T-cell (primary cell): Measurements from ENCODE around the gene NOL6. TPM values are rescaled to one million over a fixed set of nuclear protein-coding genes. Genes with fewer than 3 reads are reported as not detected.
"Not testable (repeated sequence)": the region's sequence is repeated elsewhere in the genome, so short reads cannot be mapped to it uniquely, and the experiment has no call there.

ENCODE experiments used
- ATAC-seq, 4 experiments: fragments of 200-7000 bp in 3 of 4; fragments of 150-1000 bp in 1 of 4; cut with Tn5 transposase; replicated peaks in 1 of 4; 1 replicate in 3 of 4; 2 replicates in 1 of 4; pipeline ENCODE4 v1.10.0; 2021; ENCODE audit warnings: moderate library complexity in 3 of 4, mild to moderate bottlenecking in 2 of 4, moderate number of reproducible peaks in 1 of 4
- CTCF ChIA-PET, 2 donors: fragments of 300-600 bp; sonication (Branson Sonifier 250); formaldehyde crosslinking; loops; one replicate each; lab custom pipeline; 2022; ENCODE audit warnings: antibody characterized with exemption in 2 of 2; lab: Charles Lee
- POLR2A ChIA-PET, 2 donors: fragments of 300-600 bp; sonication (Branson Sonifier 250); formaldehyde crosslinking; loops; one replicate each; lab custom pipeline; 2022; ENCODE audit warnings: antibody characterized with exemption in 2 of 2; lab: Charles Lee
- DNase-seq, 35 experiments: peaks; one replicate each; pipeline versions ENCODE4 v3.0.0 to v3.0.0-alpha.2; 2013 to 2023
- H3K27ac ChIP-seq: one replicate; pipeline ENCODE4 v1.5.1; 2013; ENCODE audit warnings: low read length
- H3K27me3 ChIP-seq, 2 experiments: replicated peaks in 1 of 2; 1 replicate in 1 of 2; 2 replicates in 1 of 2; pipeline versions ENCODE4 v1.6.1 to v1.7.0; 2013; ENCODE audit warnings: low read length in 1 of 2, mixed read lengths in 1 of 2; ENCODE audit not compliant: control insufficient read depth in 2 of 2, insufficient read depth in 2 of 2; ENCODE audit errors: extremely low read depth in 1 of 2
- H3K36me3 ChIP-seq, 2 donors: 1 replicate in 1 of 2; 2 replicates in 1 of 2; pipeline versions ENCODE4 v1.6.1 to v1.7.0; 2013; ENCODE audit warnings: low read length in 1 of 2; ENCODE audit not compliant: control insufficient read depth in 2 of 2, insufficient read depth in 1 of 2; ENCODE audit errors: extremely low read depth in 1 of 2
- H3K4me1 ChIP-seq, 2 experiments: 1 replicate in 1 of 2; 2 replicates in 1 of 2; pipeline versions ENCODE4 v1.6.1 to v1.7.0; 2013; ENCODE audit warnings: low read length in 2 of 2, mixed read lengths in 1 of 2; ENCODE audit not compliant: insufficient read depth in 2 of 2, control insufficient read depth in 1 of 2; ENCODE audit errors: extremely low read depth in 1 of 2
- H3K4me3 ChIP-seq, 2 donors: 1 replicate in 1 of 2; 2 replicates in 1 of 2; pipeline versions ENCODE4 v1.5.1 to v1.7.0; 2013; ENCODE audit warnings: mild to moderate bottlenecking in 2 of 2, low read length in 1 of 2, moderate library complexity in 1 of 2; ENCODE audit not compliant: control insufficient read depth in 1 of 2; ENCODE audit errors: extremely low read depth in 1 of 2
- H3K9me3 ChIP-seq: 2 replicates; pipeline ENCODE4 v1.7.0; 2013
- H3K27ac Mint-ChIP-seq, 2 donors: one replicate each; pipeline ENCODE4 v1.8.0; 2020 to 2021; ENCODE audit warnings: mild to moderate bottlenecking in 2 of 2, mixed read lengths in 2 of 2
- H3K27me3 Mint-ChIP-seq, 2 donors: one replicate each; pipeline ENCODE4 v1.8.0; 2021 to 2022; ENCODE audit warnings: mixed read lengths in 2 of 2
- H3K36me3 Mint-ChIP-seq: one replicate; pipeline ENCODE4 v1.8.0; 2021; ENCODE audit warnings: mixed read lengths
- H3K4me1 Mint-ChIP-seq, 3 donors: one replicate each; pipeline ENCODE4 v1.8.0; 2020 to 2022; ENCODE audit warnings: mixed read lengths in 3 of 3, mild to moderate bottlenecking in 1 of 3
- H3K4me3 Mint-ChIP-seq, 3 donors: one replicate each; pipeline ENCODE4 v1.8.0; 2020 to 2022; ENCODE audit warnings: mild to moderate bottlenecking in 3 of 3, mixed read lengths in 3 of 3, moderate library complexity in 3 of 3
- H3K9me3 Mint-ChIP-seq, 3 donors: one replicate each; pipeline ENCODE4 v1.8.0; 2020 to 2022; ENCODE audit warnings: mixed read lengths in 3 of 3
- WGBS: methylation state at CpG from one replicate; pipeline ENCODE4 v1.1.5; 2013; ENCODE audit warnings: missing lambda C conversion rate; ENCODE audit not compliant: insufficient coverage; 5-methylcytosine and 5-hydroxymethylcytosine counted together
- total RNA-seq, 35 experiments: library from RNA in 6 of 35; stranded (reverse) in 6 of 35; fragments of 120-200 nt in 1 of 35; gene quantifications; one replicate each; pipeline versions ENCODE4 v1.2.1 to v1.2.4 and lab custom pipeline; 2013 to 2026

The NOL6 gene
- total RNA-seq, 5 donors from 2014 or later (not counting 1 experiment from before 2014, with no cell fraction given) = 35.1 to 57.6 (median 47.1) TPM

GRCh38 chr9:33515342-33515995 lies 41.7 kb upstream of the NOL6 start:
- H3K4me1 ChIP-seq, ATAC-seq, H3K9me3 ChIP-seq, H3K4me1 Mint-ChIP-seq, H3K27me3 ChIP-seq, CTCF ChIA-PET, H3K27ac Mint-ChIP-seq, H3K4me3 Mint-ChIP-seq, DNase-seq, H3K9me3 Mint-ChIP-seq, H3K4me3 ChIP-seq, H3K36me3 ChIP-seq, H3K36me3 Mint-ChIP-seq, POLR2A ChIA-PET, H3K27ac ChIP-seq: not testable (repeated sequence)
- H3K27me3 Mint-ChIP-seq = peaks cover 0 to 12% of the 10 kb centered on the region in 2 donors
- WGBS = no CpG with 5 or more reads among the region's 2 CpGs

GRCh38 chr9:33512535-33512934 lies 38.8 kb upstream of the NOL6 start:
- H3K4me3 Mint-ChIP-seq, H3K27ac Mint-ChIP-seq, H3K4me1 ChIP-seq, H3K36me3 Mint-ChIP-seq, H3K27me3 Mint-ChIP-seq, ATAC-seq, H3K27ac ChIP-seq, H3K9me3 Mint-ChIP-seq, DNase-seq, H3K9me3 ChIP-seq, POLR2A ChIA-PET, H3K36me3 ChIP-seq, H3K4me3 ChIP-seq, H3K27me3 ChIP-seq, H3K4me1 Mint-ChIP-seq, CTCF ChIA-PET: not testable (repeated sequence)
- WGBS = no CpG with 5 or more reads among the region's 2 CpGs

GRCh38 chr9:33511184-33511517 lies 37.4 kb upstream of the NOL6 start:
- peak in 1 of 35 experiments; percentile 12 for DNase-seq
- H3K4me1 ChIP-seq, POLR2A ChIA-PET, H3K4me1 Mint-ChIP-seq, H3K27me3 Mint-ChIP-seq, H3K9me3 Mint-ChIP-seq, H3K36me3 ChIP-seq, H3K9me3 ChIP-seq, CTCF ChIA-PET, H3K36me3 Mint-ChIP-seq, H3K27ac ChIP-seq, H3K27me3 ChIP-seq: not testable (repeated sequence)
- WGBS = 2% methylated on average over 7 of the region's 8 CpGs
- Mint-ChIP-seq H3K27ac (peak overlapping the region in 1 of 2 donors; percentile 61), H3K4me3 (peak overlapping the region; percentile 88 to 95 (median 94))
- peak in 1 of 4 experiments; percentile 88 for ATAC-seq
- peak overlapping the region; percentile 57 to 68 for H3K4me3 ChIP-seq

- POLR2A ChIA-PET = no interaction called here
- 2% methylated on average over 27 of the region's 32 CpGs for WGBS
Observed at GRCh38 chr9:33510262-33511183, 36.8 kb upstream of the NOL6 start.

GRCh38 chr9:33506626-33507370 lies 33.1 kb upstream of the NOL6 start:
- peaks cover 0 to 2% of the 10 kb centered on the region in 2 donors for H3K27me3 Mint-ChIP-seq
- H3K36me3 Mint-ChIP-seq = no peaks in the 10 kb centered on the region
- H3K4me1 Mint-ChIP-seq = peaks cover 3 to 7% (median 4%) of the 10 kb centered on the region in 3 donors
- no peaks in the 10 kb centered on the region for H3K9me3 ChIP-seq
- ATAC-seq (no peak), DNase-seq (no peak)
- no peaks in the 10 kb centered on the region for H3K36me3 ChIP-seq
- H3K4me1 ChIP-seq = peaks cover 0 to 2% of the 10 kb centered on the region in 2 experiments
- H3K27ac ChIP-seq = no peak overlapping the region
- peaks cover 0 to 6% of the 10 kb centered on the region in 2 experiments for H3K27me3 ChIP-seq
- no peak overlapping the region for H3K27ac Mint-ChIP-seq
- WGBS = 89% methylated on average over 5 of the region's 7 CpGs
- CTCF ChIA-PET = interaction anchor here in 1 of 2 donors (0.7 kb wide), 1 partner anchor 12 kb away, joined by 3 read pairs; no protein-coding TSS in a partner anchor
- POLR2A ChIA-PET = no interaction called here
- H3K4me3 Mint-ChIP-seq = no peak overlapping the region
- H3K9me3 Mint-ChIP-seq = no peaks in the 10 kb centered on the region
- H3K4me3 ChIP-seq = no peak overlapping the region

More at GRCh38 chr9:33510262-33511183, 36.8 kb upstream of the NOL6 start:
- Histone ChIP-seq H3K4me1 (peaks cover 0 to 2% of the 10 kb centered on the region in 2 experiments), H3K27me3 (peaks cover 0 to 6% of the 10 kb centered on the region in 2 experiments), H3K4me3 (peak overlapping the region; percentile 57 to 68), H3K9me3 (no peaks in the 10 kb centered on the region), H3K36me3 (no peaks in the 10 kb centered on the region), H3K27ac (no peak overlapping the region)
- DNase-seq = peak in 24 of 35 experiments; percentile 4 to 47 (median 20)
- Mint-ChIP-seq H3K4me1 (peaks cover 3 to 7% (median 4%) of the 10 kb centered on the region in 3 donors), H3K27me3 (peaks cover 0 to 2% of the 10 kb centered on the region in 2 donors), H3K27ac (peak overlapping the region; percentile 61 to 70), H3K4me3 (peak overlapping the region; percentile 88 to 95 (median 94)), H3K36me3 (no peaks in the 10 kb centered on the region), H3K9me3 (peaks cover 4 to 5% (median 5%) of the 10 kb centered on the region in 3 donors)
- ATAC-seq = peak; percentile 75 to 87 (median 84)
- CTCF ChIA-PET = no interaction called here

- H3K9me3 ChIP-seq = no peaks in the 10 kb centered on the region
- no peaks in the 10 kb centered on the region for H3K9me3 Mint-ChIP-seq
- H3K27ac Mint-ChIP-seq = no peak overlapping the region
- CTCF ChIA-PET = no interaction called here
- H3K27me3 Mint-ChIP-seq = peaks cover 0 to 3% of the 10 kb centered on the region in 2 donors
- no CpG with 5 or more reads among the region's 1 CpG for WGBS
- ATAC-seq (no peak), DNase-seq (peak in 1 of 35 experiments; percentile 13)
- no peaks in the 10 kb centered on the region for H3K36me3 ChIP-seq
- POLR2A ChIA-PET = no interaction called here
- no peak overlapping the region for H3K4me3 ChIP-seq
- H3K4me1 ChIP-seq = no peaks in the 10 kb centered on the region
- no peak overlapping the region for H3K4me3 Mint-ChIP-seq
- no peaks in the 10 kb centered on the region for H3K36me3 Mint-ChIP-seq
- no peaks in the 10 kb centered on the region for H3K27me3 ChIP-seq
- H3K4me1 Mint-ChIP-seq = no peaks in the 10 kb centered on the region
- H3K27ac ChIP-seq = no peak overlapping the region
Observed at GRCh38 chr9:33498387-33498786, 24.7 kb upstream of the NOL6 start.
